SK-N-SH (cell line): ENCODE data around the gene PPP1R1B.
"Not testable (repeated sequence)": the region's sequence is repeated elsewhere in the genome, so short reads cannot be mapped to it uniquely, and the experiment has no call there.

Source experiments
- EZH2phosphoT487 ChIP-seq: fragments of 200-600 bp; sonication (generic); IDR thresholded peaks from 2 replicates; pipeline ENCODE4 v1.6.1; 2017; ENCODE audit warnings: low read depth, mixed run types, mild to moderate bottlenecking, antibody characterized with exemption, moderate library complexity, borderline replicate concordance
- MXI1 ChIP-seq: IDR thresholded peaks from 2 replicates; pipeline ENCODE4 v1.6.1; 2012; ENCODE audit warnings: mild to moderate bottlenecking, low read depth, low read length, improper control_type of control experiment
- NRF1 ChIP-seq: IDR thresholded peaks from 2 replicates; pipeline ENCODE4 v1.6.1; 2012; ENCODE audit warnings: low read depth, mild to moderate bottlenecking, low read length
- POLR2AphosphoS5 ChIP-seq: IDR thresholded peaks from 2 replicates; pipeline ENCODE4 v1.6.1; 2012; ENCODE audit warnings: low read depth, low read length
- RAD21 ChIP-seq: IDR thresholded peaks from 2 replicates; pipeline ENCODE4 v1.6.1; 2012; ENCODE audit warnings: mild to moderate bottlenecking, low read length
- TF ChIP-seq, protein P1 (sequence below): fragments of 200-600 bp; sonication (generic); IDR thresholded peaks from 2 replicates; pipeline ENCODE4 v1.6.1; 2017; ENCODE audit warnings: antibody characterized with exemption, mild to moderate bottlenecking, moderate library complexity
- TF ChIP-seq, protein P2 (sequence below): fragments of 150-350 bp; IDR thresholded peaks from 2 replicates; pipeline ENCODE4 v1.6.1; 2017; ENCODE audit warnings: antibody characterized with exemption, low read length, low read depth, borderline replicate concordance

DNA sequence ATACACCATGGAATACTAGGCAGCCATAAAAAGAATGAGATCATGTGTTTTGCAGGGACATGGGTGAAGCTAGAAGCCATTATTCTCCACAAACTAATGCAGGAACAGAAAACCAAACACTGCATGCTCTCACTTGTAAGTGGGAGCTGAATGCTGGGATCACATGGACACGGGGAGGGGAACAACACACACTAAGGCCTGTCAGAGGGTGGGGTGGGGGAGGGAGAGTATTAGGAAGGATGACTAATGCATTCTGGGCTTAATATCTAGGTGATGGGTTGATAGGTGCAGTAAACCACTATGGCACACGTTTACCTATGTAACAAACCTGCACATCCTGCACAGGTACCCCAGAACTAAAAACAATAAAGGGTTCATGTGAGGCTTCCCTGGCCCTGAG, 36.6 kb upstream of the PPP1R1B start:
- TF ChIP-seq MXI1, NRF1, EZH2phosphoT487, POLR2AphosphoS5, RAD21: not testable (repeated sequence)
- TF ChIP-seq, protein P1, sequence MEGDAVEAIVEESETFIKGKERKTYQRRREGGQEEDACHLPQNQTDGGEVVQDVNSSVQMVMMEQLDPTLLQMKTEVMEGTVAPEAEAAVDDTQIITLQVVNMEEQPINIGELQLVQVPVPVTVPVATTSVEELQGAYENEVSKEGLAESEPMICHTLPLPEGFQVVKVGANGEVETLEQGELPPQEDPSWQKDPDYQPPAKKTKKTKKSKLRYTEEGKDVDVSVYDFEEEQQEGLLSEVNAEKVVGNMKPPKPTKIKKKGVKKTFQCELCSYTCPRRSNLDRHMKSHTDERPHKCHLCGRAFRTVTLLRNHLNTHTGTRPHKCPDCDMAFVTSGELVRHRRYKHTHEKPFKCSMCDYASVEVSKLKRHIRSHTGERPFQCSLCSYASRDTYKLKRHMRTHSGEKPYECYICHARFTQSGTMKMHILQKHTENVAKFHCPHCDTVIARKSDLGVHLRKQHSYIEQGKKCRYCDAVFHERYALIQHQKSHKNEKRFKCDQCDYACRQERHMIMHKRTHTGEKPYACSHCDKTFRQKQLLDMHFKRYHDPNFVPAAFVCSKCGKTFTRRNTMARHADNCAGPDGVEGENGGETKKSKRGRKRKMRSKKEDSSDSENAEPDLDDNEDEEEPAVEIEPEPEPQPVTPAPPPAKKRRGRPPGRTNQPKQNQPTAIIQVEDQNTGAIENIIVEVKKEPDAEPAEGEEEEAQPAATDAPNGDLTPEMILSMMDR = not testable (repeated sequence)
- TF ChIP-seq, protein P2, sequence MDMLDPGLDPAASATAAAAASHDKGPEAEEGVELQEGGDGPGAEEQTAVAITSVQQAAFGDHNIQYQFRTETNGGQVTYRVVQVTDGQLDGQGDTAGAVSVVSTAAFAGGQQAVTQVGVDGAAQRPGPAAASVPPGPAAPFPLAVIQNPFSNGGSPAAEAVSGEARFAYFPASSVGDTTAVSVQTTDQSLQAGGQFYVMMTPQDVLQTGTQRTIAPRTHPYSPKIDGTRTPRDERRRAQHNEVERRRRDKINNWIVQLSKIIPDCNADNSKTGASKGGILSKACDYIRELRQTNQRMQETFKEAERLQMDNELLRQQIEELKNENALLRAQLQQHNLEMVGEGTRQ = not testable (repeated sequence)
